HepG2 (cell line): ENCODE data around the gene SIGLEC1. TPM values are rescaled to one million over a fixed set of nuclear protein-coding genes. Genes with fewer than 3 reads are reported as not detected.
A peak's percentile ranks its signal among the peaks of the same experiment; 100 is the strongest.

ENCODE experiments used
- ARID2 ChIP-seq: sonication (generic); formaldehyde crosslinking; IDR thresholded peaks from 2 replicates; pipeline ENCODE4 v1.8.1; 2022; ENCODE audit warnings: mild to moderate bottlenecking, missing genetic modification reagents, borderline replicate concordance
- CAMTA2 ChIP-seq: sonication (generic); formaldehyde crosslinking; IDR thresholded peaks from 2 replicates; pipeline ENCODE4 v1.4.0; 2020; ENCODE audit warnings: mild to moderate bottlenecking, missing genetic modification reagents, borderline replicate concordance
- EP300 ChIP-seq, 3 experiments: sonication (generic) in 1 of 3; formaldehyde crosslinking in 1 of 3; IDR thresholded peaks; 2 replicates each; pipeline versions ENCODE4 v1.5.1 to v1.6.1; 2011 to 2020; ENCODE audit warnings: low read depth in 2 of 3, low read length in 2 of 3, borderline replicate concordance in 1 of 3, improper control_type of control experiment in 1 of 3, mild to moderate bottlenecking in 1 of 3, missing genetic modification reagents in 1 of 3, moderate library complexity in 1 of 3
- FOXA3 ChIP-seq: IDR thresholded peaks from 2 replicates; pipeline ENCODE4 v1.6.1; 2016; ENCODE audit warnings: missing genetic modification reagents, missing compliant biosample characterization
- HDAC1 ChIP-seq: sonication (generic); formaldehyde crosslinking; IDR thresholded peaks from 2 replicates; pipeline ENCODE4 v1.5.1; 2020; ENCODE audit warnings: mild to moderate bottlenecking, missing genetic modification reagents
- HMG20B ChIP-seq: conservative IDR thresholded peaks from 2 replicates; pipeline ENCODE4 v1.6.1; 2016; ENCODE audit warnings: missing genetic modification reagents, missing compliant biosample characterization
- HOXA9 ChIP-seq: sonication (generic); formaldehyde crosslinking; IDR thresholded peaks from 2 replicates; pipeline ENCODE4 v1.8.1; 2022; ENCODE audit warnings: missing genetic modification reagents, mild to moderate bottlenecking, moderate library complexity, borderline replicate concordance
- IKZF1 ChIP-seq: fragments of 450-650 bp; IDR thresholded peaks from 2 replicates; pipeline ENCODE4 v1.7.1; 2016
- KDM6A ChIP-seq: IDR thresholded peaks from 2 replicates; pipeline ENCODE4 v1.6.1; 2016; ENCODE audit warnings: low read depth
- MATR3 ChIP-seq: sonication (generic); formaldehyde crosslinking; IDR thresholded peaks from 2 replicates; pipeline ENCODE4 v1.4.0; 2020; ENCODE audit warnings: missing genetic modification reagents
- MLX ChIP-seq: IDR thresholded peaks from 2 replicates; pipeline ENCODE4 v1.6.1; 2016
- POLR2G ChIP-seq: fragments of 200-400 bp; formaldehyde crosslinking; IDR thresholded peaks from 2 replicates; pipeline ENCODE4 v1.6.1; 2018; ENCODE audit warnings: mild to moderate bottlenecking, low read depth, low read length, moderate library complexity
- SRF ChIP-seq: IDR thresholded peaks from 2 replicates; pipeline ENCODE4 v1.6.1; 2011; ENCODE audit warnings: mild to moderate bottlenecking, low read depth, low read length, moderate library complexity
- STAT5B ChIP-seq: sonication (generic); formaldehyde crosslinking; IDR thresholded peaks from 2 replicates; pipeline ENCODE4 v1.4.0; 2020; ENCODE audit warnings: missing genetic modification reagents
- SUZ12 ChIP-seq: fragments of 150-350 bp; IDR thresholded peaks from 2 replicates; pipeline ENCODE4 v1.6.1; 2014; ENCODE audit warnings: low read depth, low read length
- TBP ChIP-seq: sonication (generic); formaldehyde crosslinking; IDR thresholded peaks from 2 replicates; pipeline ENCODE4 v1.5.0; 2020; ENCODE audit warnings: missing genetic modification reagents
- ZNF580 ChIP-seq: IDR thresholded peaks from 2 replicates; pipeline ENCODE4 v1.6.1; 2016; ENCODE audit warnings: low read depth, borderline replicate concordance
- ZNF615 ChIP-seq: sonication (generic); formaldehyde crosslinking; IDR thresholded peaks from 2 replicates; pipeline ENCODE4 v1.5.0; 2020; ENCODE audit warnings: mild to moderate bottlenecking, missing genetic modification reagents, borderline replicate concordance
- polyA plus RNA-seq, 8 experiments: library from polyadenylated mRNA; depleted of rRNA in 3 of 8; stranded (reverse) in 7 of 8; unstranded in 1 of 8; fragments of >200 nt; fragmentation: Illumina TruSeq in 4 of 8; extraction: Trizol in 4 of 8; gene quantifications; 2 replicates each; pipeline versions ENCODE4 v1.2.1 to v1.2.3, GENCODE V29; 2011 to 2016; ENCODE audit warnings: low read depth in 4 of 8, missing spikeins in 1 of 8, mixed read lengths in 1 of 8; ENCODE audit not compliant: insufficient read depth in 1 of 8
- total RNA-seq, 5 experiments: library from RNA; depleted of rRNA; stranded (reverse); fragments of >200 nt; fragmentation: Illumina TruSeq; extraction: Trizol; gene quantifications; 2 replicates each; pipeline ENCODE4 v1.2.3, GENCODE V29; 2016; ENCODE audit warnings: low read depth in 1 of 5
- TF ChIP-seq, protein P1 (sequence below): sonication (generic); formaldehyde crosslinking; IDR thresholded peaks from 2 replicates; pipeline ENCODE4 v1.4.0; 2020; ENCODE audit warnings: mild to moderate bottlenecking, missing genetic modification reagents
- TF ChIP-seq, protein P2 (sequence below): sonication (generic); formaldehyde crosslinking; IDR thresholded peaks from 2 replicates; pipeline ENCODE4 v1.5.0; 2020; ENCODE audit warnings: missing genetic modification reagents

SIGLEC1 gene
- total and polyA plus RNA-seq, 2 of the 13 experiments (the other 11 are each of a cell fraction or from before 2014, with no cell fraction given) = 0.01 TPM; not detected in 1

GRCh38 chr20:3749689-3750531 lies 37.5 kb upstream of the SIGLEC1 start (continued):
- TF ChIP-seq, protein P1, sequence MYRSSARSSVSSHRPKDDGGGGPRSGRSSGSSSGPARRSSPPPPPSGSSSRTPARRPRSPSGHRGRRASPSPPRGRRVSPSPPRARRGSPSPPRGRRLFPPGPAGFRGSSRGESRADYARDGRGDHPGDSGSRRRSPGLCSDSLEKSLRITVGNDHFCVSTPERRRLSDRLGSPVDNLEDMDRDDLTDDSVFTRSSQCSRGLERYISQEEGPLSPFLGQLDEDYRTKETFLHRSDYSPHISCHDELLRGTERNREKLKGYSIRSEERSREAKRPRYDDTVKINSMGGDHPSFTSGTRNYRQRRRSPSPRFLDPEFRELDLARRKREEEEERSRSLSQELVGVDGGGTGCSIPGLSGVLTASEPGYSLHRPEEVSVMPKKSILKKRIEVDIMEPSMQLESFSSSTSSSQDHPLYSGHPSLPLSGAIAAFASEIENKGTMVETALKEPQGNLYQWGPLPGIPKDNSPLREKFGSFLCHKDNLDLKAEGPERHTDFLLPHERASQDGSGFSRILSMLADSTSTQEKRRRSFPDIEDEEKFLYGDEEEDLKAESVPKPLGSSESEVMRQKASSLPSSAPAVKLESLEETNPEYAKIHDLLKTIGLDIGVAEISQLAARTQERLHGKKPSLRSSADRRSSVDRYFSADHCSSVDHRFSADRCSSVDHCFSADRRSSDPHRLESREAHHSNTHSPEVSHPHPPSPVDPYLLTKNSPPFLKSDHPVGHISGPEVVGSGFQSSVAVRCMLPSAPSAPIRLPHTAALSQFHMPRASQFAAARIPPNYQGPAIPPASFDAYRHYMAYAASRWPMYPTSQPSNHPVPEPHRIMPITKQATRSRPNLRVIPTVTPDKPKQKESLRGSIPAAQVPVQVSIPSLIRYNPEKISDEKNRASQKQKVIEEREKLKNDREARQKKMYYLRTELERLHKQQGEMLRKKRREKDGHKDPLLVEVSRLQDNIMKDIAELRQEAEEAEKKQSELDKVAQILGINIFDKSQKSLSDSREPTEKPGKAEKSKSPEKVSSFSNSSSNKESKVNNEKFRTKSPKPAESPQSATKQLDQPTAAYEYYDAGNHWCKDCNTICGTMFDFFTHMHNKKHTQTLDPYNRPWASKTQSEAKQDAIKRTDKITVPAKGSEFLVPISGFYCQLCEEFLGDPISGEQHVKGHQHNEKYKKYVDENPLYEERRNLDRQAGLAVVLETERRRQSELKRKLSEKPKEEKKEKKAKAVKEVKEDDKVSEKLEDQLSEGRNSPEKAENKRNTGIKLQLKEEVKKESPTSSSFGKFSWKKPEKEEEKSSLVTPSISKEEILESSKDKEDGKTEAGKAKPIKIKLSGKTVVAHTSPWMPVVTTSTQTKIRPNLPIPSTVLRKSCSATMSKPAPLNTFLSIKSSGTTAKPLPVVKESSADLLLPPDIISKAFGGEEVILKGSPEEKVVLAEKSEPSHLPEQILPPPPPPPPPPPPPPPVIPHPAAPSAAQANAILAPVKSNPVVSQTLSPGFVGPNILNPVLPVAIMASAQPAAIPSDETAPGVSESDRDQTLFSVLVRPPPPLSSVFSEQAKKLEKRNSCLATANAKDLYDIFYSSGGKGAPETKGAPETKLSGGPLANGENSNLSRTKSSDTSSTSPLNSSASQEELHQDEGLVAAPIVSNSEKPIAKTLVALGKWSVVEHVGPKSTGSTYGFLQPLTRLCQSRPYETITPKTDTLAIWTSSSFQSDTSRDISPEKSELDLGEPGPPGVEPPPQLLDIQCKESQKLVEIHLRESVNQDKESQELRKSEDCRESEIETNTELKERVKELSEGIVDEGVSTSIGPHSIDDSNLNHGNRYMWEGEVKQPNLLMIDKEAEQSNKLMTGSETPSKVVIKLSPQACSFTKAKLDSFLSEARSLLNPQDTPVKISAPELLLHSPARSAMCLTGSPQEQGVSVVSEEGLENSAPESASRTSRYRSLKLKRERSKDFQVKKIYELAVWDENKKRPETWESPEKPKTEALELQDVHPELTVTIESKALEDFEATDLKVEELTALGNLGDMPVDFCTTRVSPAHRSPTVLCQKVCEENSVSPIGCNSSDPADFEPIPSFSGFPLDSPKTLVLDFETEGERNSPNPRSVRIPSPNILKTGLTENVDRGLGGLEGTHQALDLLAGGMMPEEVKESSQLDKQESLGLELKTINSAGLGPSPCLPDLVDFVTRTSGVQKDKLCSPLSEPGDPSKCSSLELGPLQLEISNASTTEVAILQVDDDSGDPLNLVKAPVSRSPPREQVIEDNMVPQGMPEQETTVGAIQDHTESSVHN (CRISPR knock-in tag) = 0 out of 2 replicates have a peak, but pooled peaks have one; percentile 3
- no peak for TF ChIP-seq SUZ12
- TF ChIP-seq SRF = no peak
- TF ChIP-seq, protein P2, sequence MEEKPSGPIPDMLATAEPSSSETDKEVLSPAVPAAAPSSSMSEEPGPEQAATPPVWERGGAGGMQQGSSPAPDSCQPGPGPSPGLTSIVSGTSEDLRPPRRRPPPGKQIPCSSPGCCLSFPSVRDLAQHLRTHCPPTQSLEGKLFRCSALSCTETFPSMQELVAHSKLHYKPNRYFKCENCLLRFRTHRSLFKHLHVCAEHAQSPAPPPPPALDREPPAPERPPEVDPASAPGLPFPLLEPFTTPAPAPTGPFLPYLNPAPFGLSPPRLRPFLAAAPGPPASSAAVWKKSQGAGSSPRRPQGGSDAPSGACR (CRISPR knock-in tag) = peak; percentile 62; the same call in 1 of the 2 replicates
- 0 out of 2 replicates have a peak, but pooled peaks have one; percentile 41 for TF ChIP-seq TBP
- 0 out of 2 replicates have a peak, but pooled peaks have one; percentile 6 for TF ChIP-seq STAT5B (CRISPR knock-in tag)
- TF ChIP-seq KDM6A (CRISPR knock-in tag) = no peak
- no peak for TF ChIP-seq MATR3
- TF ChIP-seq IKZF1 = no peak
- 0 out of 2 replicates have a peak, but pooled peaks have one; percentile 21 for TF ChIP-seq CAMTA2
- TF ChIP-seq EP300 (IDR thresholded peaks at IDR 0.05; ENCODE audit: low read depth in 2 of 2, low read length in 2 of 2) = no peak
- TF ChIP-seq EP300 (CRISPR knock-in tag; IDR thresholded peaks at IDR 0.05; ENCODE audit: borderline replicate concordance) = no peak
- TF ChIP-seq FOXA3 (CRISPR knock-in tag) = no peak; the same call in 1 of the 2 replicates
- TF ChIP-seq ZNF580 (CRISPR knock-in tag) = peak; percentile 57; the same call in 1 of the 2 replicates
- TF ChIP-seq MLX (CRISPR knock-in tag) = no peak
- no peak for TF ChIP-seq HOXA9 (CRISPR knock-in tag)
- no peak for TF ChIP-seq ZNF615 (CRISPR knock-in tag)
- TF ChIP-seq HDAC1 = peak; percentile 72
- TF ChIP-seq HMG20B = no peak
- TF ChIP-seq POLR2G = peak; percentile 63
- TF ChIP-seq ARID2 (CRISPR knock-in tag) = no peak
